EL (cell line): ENCODE data around the gene CCDC174.

Experiments used
- DNase-seq: peaks from one replicate; pipeline ENCODE4 v3.0.0-alpha.2; 2016

The CCDC174 gene

GRCh38 chr3:14627815-14628214 is 23.7 kb upstream of the CCDC174 start:
- DNase-seq: peak; percentile 28

- DNase-seq: no peak
These were observed 23.2 kb upstream of the CCDC174 start for GRCh38 chr3:14628406-14628805.

- no peak for DNase-seq
These were observed 21.0 kb upstream of the CCDC174 start for GRCh38 chr3:14630404-14631100.

- no peak for DNase-seq
These were observed 20.5 kb upstream of the CCDC174 start for GRCh38 chr3:14631101-14631497.

- DNase-seq: no peak
These were observed 19.7 kb upstream of the CCDC174 start for GRCh38 chr3:14631687-14632441.

- DNase-seq: no peak
These were observed 19.1 kb upstream of the CCDC174 start for GRCh38 chr3:14632442-14632930.

- no peak for DNase-seq
These were observed 18.1 kb upstream of the CCDC174 start for GRCh38 chr3:14633417-14633816.

GRCh38 chr3:14633819-14634424 is 17.6 kb upstream of the CCDC174 start:
- DNase-seq: peak; percentile 57

- DNase-seq: peak; percentile 28
These were observed 16.7 kb upstream of the CCDC174 start for GRCh38 chr3:14634763-14635400.

GRCh38 chr3:14636496-14637087 is 15.0 kb upstream of the CCDC174 start:
- DNase-seq: no peak

GRCh38 chr3:14640157-14640562 is 11.4 kb upstream of the CCDC174 start:
- DNase-seq: no peak

GRCh38 chr3:14640734-14641133 is 10.8 kb upstream of the CCDC174 start:
- DNase-seq: no peak

- no peak for DNase-seq
These were observed 10.2 kb upstream of the CCDC174 start for GRCh38 chr3:14641346-14641745.

- DNase-seq: no peak
These were observed 6.1 kb upstream of the CCDC174 start for GRCh38 chr3:14645453-14645852.

GRCh38 chr3:14646131-14646573 is 5.4 kb upstream of the CCDC174 start:
- no peak for DNase-seq

GRCh38 chr3:14646589-14647413 is 4.8 kb upstream of the CCDC174 start:
- no peak for DNase-seq

GRCh38 chr3:14647976-14648955 is 3.3 kb upstream of the CCDC174 start:
- DNase-seq: no peak

GRCh38 chr3:14649466-14649865 is 2.1 kb upstream of the CCDC174 start:
- no peak for DNase-seq

GRCh38 chr3:14650193-14650592 is 1.4 kb upstream of the CCDC174 start:
- DNase-seq: no peak

- peak; percentile 29 for DNase-seq
These were observed 872 bp downstream of the CCDC174 start for GRCh38 chr3:14652360-14652907.
